ENCODE measurements around the gene GTF3C5. TPM values are rescaled to one million over a fixed set of nuclear protein-coding genes. Genes with fewer than 3 reads are reported as not detected.

The GTF3C5 gene
- total RNA-seq, 1 experiment from 2014 or later, result 104 TPM

DNA sequence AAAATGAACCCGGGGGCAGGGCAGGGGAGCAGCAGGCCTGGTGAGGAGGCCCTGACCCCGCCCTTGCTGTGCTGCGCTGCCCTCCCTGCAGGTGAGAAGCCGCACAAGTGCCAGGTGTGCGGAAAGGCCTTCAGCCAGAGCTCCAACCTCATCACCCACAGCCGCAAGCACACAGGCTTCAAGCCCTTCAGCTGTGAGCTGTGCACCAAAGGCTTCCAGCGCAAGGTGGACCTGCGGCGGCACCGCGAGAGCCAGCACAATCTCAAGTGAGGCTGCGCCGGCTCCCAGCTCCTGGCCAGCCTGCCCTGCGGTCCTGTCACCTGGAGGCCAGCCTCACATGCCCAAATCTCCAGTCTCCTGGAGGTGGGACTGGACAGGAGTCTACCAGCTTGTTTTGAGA lies 40.0 kb upstream of the GTF3C5 start:
- ATAC-seq, result no peak
- peaks cover 3% of the 10 kb centered on the region; the same call in 1 of the 2 replicates for H3K27me3 Mint-ChIP-seq (ENCODE audit: low read depth)
- H3K27ac Mint-ChIP-seq, result no peak overlapping the region
- ChIA-PET CTCF (interaction anchor here (0.8 to 3.4 kb wide), 3 partner anchors 13 to 31 kb away, joined by 4 to 23 read pairs (median 5); partner anchors contain the start of gene GFI1B), POLR2A (no interaction called here)
- peaks cover 37% of the 10 kb centered on the region for H3K4me1 Mint-ChIP-seq
- no peak for DNase-seq (ENCODE audit: low spot score)
- TF ChIP-seq, protein P1, sequence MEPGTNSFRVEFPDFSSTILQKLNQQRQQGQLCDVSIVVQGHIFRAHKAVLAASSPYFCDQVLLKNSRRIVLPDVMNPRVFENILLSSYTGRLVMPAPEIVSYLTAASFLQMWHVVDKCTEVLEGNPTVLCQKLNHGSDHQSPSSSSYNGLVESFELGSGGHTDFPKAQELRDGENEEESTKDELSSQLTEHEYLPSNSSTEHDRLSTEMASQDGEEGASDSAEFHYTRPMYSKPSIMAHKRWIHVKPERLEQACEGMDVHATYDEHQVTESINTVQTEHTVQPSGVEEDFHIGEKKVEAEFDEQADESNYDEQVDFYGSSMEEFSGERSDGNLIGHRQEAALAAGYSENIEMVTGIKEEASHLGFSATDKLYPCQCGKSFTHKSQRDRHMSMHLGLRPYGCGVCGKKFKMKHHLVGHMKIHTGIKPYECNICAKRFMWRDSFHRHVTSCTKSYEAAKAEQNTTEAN (CRISPR knock-in tag; IDR thresholded peaks at IDR 0.05), result no peak
- TF ChIP-seq, protein P2, sequence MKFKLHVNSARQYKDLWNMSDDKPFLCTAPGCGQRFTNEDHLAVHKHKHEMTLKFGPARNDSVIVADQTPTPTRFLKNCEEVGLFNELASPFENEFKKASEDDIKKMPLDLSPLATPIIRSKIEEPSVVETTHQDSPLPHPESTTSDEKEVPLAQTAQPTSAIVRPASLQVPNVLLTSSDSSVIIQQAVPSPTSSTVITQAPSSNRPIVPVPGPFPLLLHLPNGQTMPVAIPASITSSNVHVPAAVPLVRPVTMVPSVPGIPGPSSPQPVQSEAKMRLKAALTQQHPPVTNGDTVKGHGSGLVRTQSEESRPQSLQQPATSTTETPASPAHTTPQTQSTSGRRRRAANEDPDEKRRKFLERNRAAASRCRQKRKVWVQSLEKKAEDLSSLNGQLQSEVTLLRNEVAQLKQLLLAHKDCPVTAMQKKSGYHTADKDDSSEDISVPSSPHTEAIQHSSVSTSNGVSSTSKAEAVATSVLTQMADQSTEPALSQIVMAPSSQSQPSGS (CRISPR knock-in tag; IDR thresholded peaks at IDR 0.05; ENCODE audit: borderline replicate concordance, low read depth), result no peak
- TF ChIP-seq, protein P3, sequence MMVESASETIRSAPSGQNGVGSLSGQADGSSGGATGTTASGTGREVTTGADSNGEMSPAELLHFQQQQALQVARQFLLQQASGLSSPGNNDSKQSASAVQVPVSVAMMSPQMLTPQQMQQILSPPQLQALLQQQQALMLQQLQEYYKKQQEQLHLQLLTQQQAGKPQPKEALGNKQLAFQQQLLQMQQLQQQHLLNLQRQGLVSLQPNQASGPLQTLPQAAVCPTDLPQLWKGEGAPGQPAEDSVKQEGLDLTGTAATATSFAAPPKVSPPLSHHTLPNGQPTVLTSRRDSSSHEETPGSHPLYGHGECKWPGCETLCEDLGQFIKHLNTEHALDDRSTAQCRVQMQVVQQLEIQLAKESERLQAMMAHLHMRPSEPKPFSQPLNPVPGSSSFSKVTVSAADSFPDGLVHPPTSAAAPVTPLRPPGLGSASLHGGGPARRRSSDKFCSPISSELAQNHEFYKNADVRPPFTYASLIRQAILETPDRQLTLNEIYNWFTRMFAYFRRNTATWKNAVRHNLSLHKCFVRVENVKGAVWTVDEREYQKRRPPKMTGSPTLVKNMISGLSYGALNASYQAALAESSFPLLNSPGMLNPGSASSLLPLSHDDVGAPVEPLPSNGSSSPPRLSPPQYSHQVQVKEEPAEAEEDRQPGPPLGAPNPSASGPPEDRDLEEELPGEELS (CRISPR knock-in tag; IDR thresholded peaks at IDR 0.05), result no peak
- TF ChIP-seq, protein P4, sequence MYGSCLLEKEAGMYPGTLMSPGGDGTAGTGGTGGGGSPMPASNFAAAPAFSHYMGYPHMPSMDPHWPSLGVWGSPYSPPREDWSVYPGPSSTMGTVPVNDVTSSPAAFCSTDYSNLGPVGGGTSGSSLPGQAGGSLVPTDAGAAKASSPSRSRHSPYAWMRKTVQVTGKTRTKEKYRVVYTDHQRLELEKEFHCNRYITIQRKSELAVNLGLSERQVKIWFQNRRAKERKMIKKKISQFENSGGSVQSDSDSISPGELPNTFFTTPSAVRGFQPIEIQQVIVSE (CRISPR knock-in tag; IDR thresholded peaks at IDR 0.05; ENCODE audit: borderline replicate concordance), result no peak
- no peak for TF ChIP-seq TCF7 (CRISPR knock-in tag; IDR thresholded peaks at IDR 0.05; ENCODE audit: low read depth)
- no peak for TF ChIP-seq ZNF219 (CRISPR knock-in tag; IDR thresholded peaks at IDR 0.05; ENCODE audit: borderline replicate concordance)
- TF ChIP-seq TEAD1 (CRISPR knock-in tag; IDR thresholded peaks at IDR 0.05), result no peak
- TF ChIP-seq ZNF416 (CRISPR knock-in tag; IDR thresholded peaks at IDR 0.05), result no peak
- TF ChIP-seq FOXP1 (CRISPR knock-in tag; IDR thresholded peaks at IDR 0.05; ENCODE audit: borderline replicate concordance), result no peak
- TF ChIP-seq, protein P5, sequence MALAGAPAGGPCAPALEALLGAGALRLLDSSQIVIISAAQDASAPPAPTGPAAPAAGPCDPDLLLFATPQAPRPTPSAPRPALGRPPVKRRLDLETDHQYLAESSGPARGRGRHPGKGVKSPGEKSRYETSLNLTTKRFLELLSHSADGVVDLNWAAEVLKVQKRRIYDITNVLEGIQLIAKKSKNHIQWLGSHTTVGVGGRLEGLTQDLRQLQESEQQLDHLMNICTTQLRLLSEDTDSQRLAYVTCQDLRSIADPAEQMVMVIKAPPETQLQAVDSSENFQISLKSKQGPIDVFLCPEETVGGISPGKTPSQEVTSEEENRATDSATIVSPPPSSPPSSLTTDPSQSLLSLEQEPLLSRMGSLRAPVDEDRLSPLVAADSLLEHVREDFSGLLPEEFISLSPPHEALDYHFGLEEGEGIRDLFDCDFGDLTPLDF (CRISPR knock-in tag; IDR thresholded peaks at IDR 0.05), result no peak
- TF ChIP-seq, protein P6, sequence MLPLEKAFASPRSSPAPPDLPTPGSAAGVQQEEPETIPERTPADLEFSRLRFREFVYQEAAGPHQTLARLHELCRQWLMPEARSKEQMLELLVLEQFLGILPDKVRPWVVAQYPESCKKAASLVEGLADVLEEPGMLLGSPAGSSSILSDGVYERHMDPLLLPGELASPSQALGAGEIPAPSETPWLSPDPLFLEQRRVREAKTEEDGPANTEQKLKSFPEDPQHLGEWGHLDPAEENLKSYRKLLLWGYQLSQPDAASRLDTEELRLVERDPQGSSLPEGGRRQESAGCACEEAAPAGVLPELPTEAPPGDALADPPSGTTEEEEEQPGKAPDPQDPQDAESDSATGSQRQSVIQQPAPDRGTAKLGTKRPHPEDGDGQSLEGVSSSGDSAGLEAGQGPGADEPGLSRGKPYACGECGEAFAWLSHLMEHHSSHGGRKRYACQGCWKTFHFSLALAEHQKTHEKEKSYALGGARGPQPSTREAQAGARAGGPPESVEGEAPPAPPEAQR (CRISPR knock-in tag; IDR thresholded peaks at IDR 0.05), result no peak
- TF ChIP-seq MXD4 (CRISPR knock-in tag; IDR thresholded peaks at IDR 0.05; ENCODE audit: borderline replicate concordance), result no peak
- TF ChIP-seq CREM (CRISPR knock-in tag; IDR thresholded peaks at IDR 0.05), result no peak
- TF ChIP-seq, protein P7, sequence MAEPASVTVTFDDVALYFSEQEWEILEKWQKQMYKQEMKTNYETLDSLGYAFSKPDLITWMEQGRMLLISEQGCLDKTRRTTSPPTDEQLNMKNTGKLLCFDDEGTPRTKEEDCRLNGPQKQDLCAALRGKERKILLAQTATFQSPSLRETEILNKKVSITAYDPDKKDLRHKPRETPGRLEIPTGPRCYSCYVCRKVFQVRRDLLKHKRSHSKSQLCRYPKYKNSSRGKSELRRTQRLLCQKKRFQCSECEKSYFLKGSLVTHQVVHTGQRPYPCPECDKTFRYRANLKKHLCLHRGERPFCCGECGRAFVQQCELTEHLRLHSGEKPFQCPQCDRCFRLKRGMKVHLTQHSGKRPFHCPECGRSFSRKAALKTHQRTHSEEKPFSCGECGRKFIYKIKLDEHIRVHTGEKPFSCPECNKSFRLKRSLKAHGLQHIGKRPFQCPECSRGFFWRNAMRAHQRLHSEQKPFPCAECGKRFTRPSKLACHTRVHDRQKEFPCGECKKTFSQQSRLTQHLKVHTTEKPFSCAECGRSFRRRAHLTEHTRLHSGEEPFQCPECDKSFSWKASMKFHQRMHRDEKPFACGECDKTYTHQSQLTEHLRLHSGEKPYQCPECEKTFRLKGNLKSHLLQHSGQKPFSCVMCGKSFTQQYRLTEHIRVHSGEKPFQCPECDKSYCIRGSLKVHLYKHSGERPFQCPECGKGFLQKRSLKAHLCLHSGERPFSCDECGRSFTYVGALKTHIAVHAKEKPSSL (CRISPR knock-in tag; conservative IDR thresholded peaks at IDR 0.05), result no peak
- TF ChIP-seq NR2C2 (CRISPR knock-in tag; IDR thresholded peaks at IDR 0.05), result no peak
- no peak for TF ChIP-seq SP1 (CRISPR knock-in tag; conservative IDR thresholded peaks at IDR 0.05)
- TF ChIP-seq, protein P8, sequence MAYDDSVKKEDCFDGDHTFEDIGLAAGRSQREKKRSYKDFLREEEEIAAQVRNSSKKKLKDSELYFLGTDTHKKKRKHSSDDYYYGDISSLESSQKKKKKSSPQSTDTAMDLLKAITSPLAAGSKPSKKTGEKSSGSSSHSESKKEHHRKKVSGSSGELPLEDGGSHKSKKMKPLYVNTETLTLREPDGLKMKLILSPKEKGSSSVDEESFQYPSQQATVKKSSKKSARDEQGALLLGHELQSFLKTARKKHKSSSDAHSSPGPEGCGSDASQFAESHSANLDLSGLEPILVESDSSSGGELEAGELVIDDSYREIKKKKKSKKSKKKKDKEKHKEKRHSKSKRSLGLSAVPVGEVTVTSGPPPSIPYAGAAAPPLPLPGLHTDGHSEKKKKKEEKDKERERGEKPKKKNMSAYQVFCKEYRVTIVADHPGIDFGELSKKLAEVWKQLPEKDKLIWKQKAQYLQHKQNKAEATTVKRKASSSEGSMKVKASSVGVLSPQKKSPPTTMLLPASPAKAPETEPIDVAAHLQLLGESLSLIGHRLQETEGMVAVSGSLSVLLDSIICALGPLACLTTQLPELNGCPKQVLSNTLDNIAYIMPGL (CRISPR knock-in tag; IDR thresholded peaks at IDR 0.05), result no peak
- no peak for TF ChIP-seq ZNF423 (CRISPR knock-in tag; IDR thresholded peaks at IDR 0.05)
- no peak overlapping the region for H3K4me3 Mint-ChIP-seq
- no peaks in the 10 kb centered on the region for H3K36me3 Mint-ChIP-seq
- H3K9me3 Mint-ChIP-seq, result peaks cover 5% of the 10 kb centered on the region

Data from WTC11 (cell line).